ENCODE measurements around the gene SNX7.
A peak's percentile ranks its signal among the peaks of the same experiment; 100 is the strongest.

SNX7 gene

GRCh38 chr1:98749152-98749756 lies 87.7 kb downstream of the SNX7 start:
- no peak for ATAC-seq
- TF ChIP-seq BACH2 (CRISPR knock-in tag; IDR thresholded peaks at IDR 0.05; ENCODE audit: borderline replicate concordance): no peak
- TF ChIP-seq GLIS3 (CRISPR knock-in tag; IDR thresholded peaks at IDR 0.05): no peak
- no peak for TF ChIP-seq PPARA (CRISPR knock-in tag; IDR thresholded peaks at IDR 0.05; ENCODE audit: borderline replicate concordance)
- TF ChIP-seq ZFP30 (CRISPR knock-in tag; IDR thresholded peaks at IDR 0.05): no peak
- no peak for TF ChIP-seq ARNTL (CRISPR knock-in tag; IDR thresholded peaks at IDR 0.05; ENCODE audit: borderline replicate concordance, low read depth)
- TF ChIP-seq ESRRG (CRISPR knock-in tag; IDR thresholded peaks at IDR 0.05): no peak
- no peak for TF ChIP-seq ZNF70 (CRISPR knock-in tag; IDR thresholded peaks at IDR 0.05)
- TF ChIP-seq TOX (CRISPR knock-in tag; IDR thresholded peaks at IDR 0.05; ENCODE audit: borderline replicate concordance): no peak
- no peak for TF ChIP-seq SNAI2 (CRISPR knock-in tag; IDR thresholded peaks at IDR 0.05)
- TF ChIP-seq ZC3H10 (CRISPR knock-in tag; IDR thresholded peaks at IDR 0.05): no peak
- no peak for TF ChIP-seq TSHZ2 (CRISPR knock-in tag; IDR thresholded peaks at IDR 0.05)
- TF ChIP-seq CSRNP3 (CRISPR knock-in tag; IDR thresholded peaks at IDR 0.05): no peak

- no peak for ATAC-seq
- TF ChIP-seq ESRRG (CRISPR knock-in tag; IDR thresholded peaks at IDR 0.05) (no peak), RARB (CRISPR knock-in tag; IDR thresholded peaks at IDR 0.05) (no peak), SNAI2 (CRISPR knock-in tag; IDR thresholded peaks at IDR 0.05) (no peak), CSDC2 (CRISPR knock-in tag; IDR thresholded peaks at IDR 0.05) (no peak), TCF4 (CRISPR knock-in tag; IDR thresholded peaks at IDR 0.05; ENCODE audit: borderline replicate concordance) (no peak), CSRNP3 (CRISPR knock-in tag; IDR thresholded peaks at IDR 0.05) (no peak), ZC3H10 (CRISPR knock-in tag; IDR thresholded peaks at IDR 0.05) (no peak), ZNF565 (CRISPR knock-in tag; conservative IDR thresholded peaks at IDR 0.05; ENCODE audit: low read depth) (no peak), ZFP30 (CRISPR knock-in tag; IDR thresholded peaks at IDR 0.05) (no peak), POU6F1 (CRISPR knock-in tag; IDR thresholded peaks at IDR 0.05; ENCODE audit: borderline replicate concordance, low read depth) (no peak), PPARA (CRISPR knock-in tag; IDR thresholded peaks at IDR 0.05; ENCODE audit: borderline replicate concordance) (no peak), CREB5 (CRISPR knock-in tag; IDR thresholded peaks at IDR 0.05; ENCODE audit: low read depth) (no peak)
Measured at GRCh38 chr1:98754176-98754575, 92.7 kb downstream of the SNX7 start.

GRCh38 chr1:98761219-98761865 lies 99.8 kb downstream of the SNX7 start:
- ATAC-seq: peak; percentile 50; the same call in 2 of the 3 replicates
- no peak for TF ChIP-seq TOX (CRISPR knock-in tag; IDR thresholded peaks at IDR 0.05; ENCODE audit: borderline replicate concordance)
- no peak for TF ChIP-seq PATZ1 (CRISPR knock-in tag; IDR thresholded peaks at IDR 0.05; ENCODE audit: borderline replicate concordance)
- no peak for TF ChIP-seq ISL1 (CRISPR knock-in tag; IDR thresholded peaks at IDR 0.05)
- no peak for TF ChIP-seq ZNF70 (CRISPR knock-in tag; IDR thresholded peaks at IDR 0.05)
